HepG2 (cell line): Measurements from ENCODE around the gene CIB2.

Source experiments
- DNMT3B ChIP-seq: conservative IDR thresholded peaks from 2 replicates; pipeline ENCODE4 v1.6.1; 2016; ENCODE audit warnings: missing biosample characterization, control low read depth
- DPF2 ChIP-seq: sonication (generic); formaldehyde crosslinking; IDR thresholded peaks from 2 replicates; pipeline ENCODE4 v1.4.0; 2020; ENCODE audit warnings: mild to moderate bottlenecking, low read depth, missing genetic modification reagents, borderline replicate concordance
- IRX3 ChIP-seq: sonication (generic); formaldehyde crosslinking; IDR thresholded peaks from 2 replicates; pipeline ENCODE4 v1.8.1; 2023; ENCODE audit warnings: mild to moderate bottlenecking, low read depth, missing genetic modification reagents, borderline replicate concordance
- NFIC ChIP-seq: IDR thresholded peaks from 2 replicates; pipeline ENCODE4 v1.6.1; 2012; ENCODE audit warnings: mild to moderate bottlenecking, low read length, inconsistent platforms
- POLR2A ChIP-seq, 2 experiments: IDR thresholded peaks; 2 replicates each; pipeline ENCODE4 v1.6.1; 2011; ENCODE audit warnings: low read depth in 2 of 2, low read length in 2 of 2, mild to moderate bottlenecking in 1 of 2, moderate library complexity in 1 of 2; ENCODE audit not compliant: insufficient read depth in 1 of 2
- RAD21 ChIP-seq: fragments of 450-650 bp; formaldehyde crosslinking; IDR thresholded peaks from 2 replicates; pipeline ENCODE4 v1.5.0; 2020; ENCODE audit warnings: mild to moderate bottlenecking
- RFX5 ChIP-seq: IDR thresholded peaks from 2 replicates; pipeline ENCODE4 v1.6.1; 2011; ENCODE audit warnings: low read depth, low read length, improper control_type of control experiment
- ZMYM3 ChIP-seq: sonication (generic); formaldehyde crosslinking; IDR thresholded peaks from 2 replicates; pipeline ENCODE4 v1.5.1; 2020; ENCODE audit warnings: mild to moderate bottlenecking, missing genetic modification reagents
- ZNF766 ChIP-seq: sonication (generic); formaldehyde crosslinking; IDR thresholded peaks from 2 replicates; pipeline ENCODE4 v1.5.0; 2020; ENCODE audit warnings: missing genetic modification reagents, borderline replicate concordance
- ZSCAN20 ChIP-seq: sonication (generic); formaldehyde crosslinking; IDR thresholded peaks from 2 replicates; pipeline ENCODE4 v1.4.0; 2020; ENCODE audit warnings: missing genetic modification reagents, mild to moderate bottlenecking, borderline replicate concordance
- TF ChIP-seq, protein P1 (sequence below): sonication (generic); formaldehyde crosslinking; IDR thresholded peaks from 2 replicates; pipeline ENCODE4 v1.5.0; 2020; ENCODE audit warnings: mild to moderate bottlenecking, missing genetic modification reagents, moderate library complexity

DNA sequence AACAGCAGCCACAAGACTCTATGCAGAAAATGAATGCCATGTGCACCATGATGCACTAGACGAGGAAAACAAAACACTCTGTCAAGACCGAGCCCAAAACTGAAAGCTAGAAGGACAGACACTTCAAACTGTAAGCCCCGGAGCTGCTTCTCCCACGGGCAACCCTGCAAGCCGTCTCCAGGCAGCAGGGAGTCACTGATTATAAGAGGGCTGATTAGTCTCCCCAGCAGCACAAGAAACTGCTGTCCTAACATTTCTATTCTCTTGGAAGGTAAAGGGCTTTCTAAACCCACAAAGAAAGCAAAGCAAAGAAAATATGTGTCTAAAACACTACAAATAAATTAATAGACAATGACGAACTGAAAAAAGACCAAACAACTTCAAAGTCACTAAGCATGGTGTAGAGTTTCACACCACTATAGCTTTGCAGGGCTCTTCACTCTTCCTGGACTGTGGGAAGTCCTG lies 69.2 kb downstream of the CIB2 start:
- TF ChIP-seq POLR2A (IDR thresholded peaks at IDR 0.05; ENCODE audit: insufficient read depth in 1 of 2, low read depth in 2 of 2, low read length in 2 of 2), result no peak
- no peak for TF ChIP-seq ZNF766
- TF ChIP-seq DNMT3B, result no peak
- TF ChIP-seq NFIC, result no peak
- TF ChIP-seq ZMYM3, result no peak
- TF ChIP-seq ZSCAN20 (CRISPR knock-in tag), result no peak
- no peak for TF ChIP-seq RFX5
- no peak for TF ChIP-seq RAD21 (CRISPR knock-in tag)
- no peak for TF ChIP-seq IRX3 (CRISPR knock-in tag)
- TF ChIP-seq DPF2, result no peak
- TF ChIP-seq, protein P1, sequence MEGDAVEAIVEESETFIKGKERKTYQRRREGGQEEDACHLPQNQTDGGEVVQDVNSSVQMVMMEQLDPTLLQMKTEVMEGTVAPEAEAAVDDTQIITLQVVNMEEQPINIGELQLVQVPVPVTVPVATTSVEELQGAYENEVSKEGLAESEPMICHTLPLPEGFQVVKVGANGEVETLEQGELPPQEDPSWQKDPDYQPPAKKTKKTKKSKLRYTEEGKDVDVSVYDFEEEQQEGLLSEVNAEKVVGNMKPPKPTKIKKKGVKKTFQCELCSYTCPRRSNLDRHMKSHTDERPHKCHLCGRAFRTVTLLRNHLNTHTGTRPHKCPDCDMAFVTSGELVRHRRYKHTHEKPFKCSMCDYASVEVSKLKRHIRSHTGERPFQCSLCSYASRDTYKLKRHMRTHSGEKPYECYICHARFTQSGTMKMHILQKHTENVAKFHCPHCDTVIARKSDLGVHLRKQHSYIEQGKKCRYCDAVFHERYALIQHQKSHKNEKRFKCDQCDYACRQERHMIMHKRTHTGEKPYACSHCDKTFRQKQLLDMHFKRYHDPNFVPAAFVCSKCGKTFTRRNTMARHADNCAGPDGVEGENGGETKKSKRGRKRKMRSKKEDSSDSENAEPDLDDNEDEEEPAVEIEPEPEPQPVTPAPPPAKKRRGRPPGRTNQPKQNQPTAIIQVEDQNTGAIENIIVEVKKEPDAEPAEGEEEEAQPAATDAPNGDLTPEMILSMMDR (CRISPR knock-in tag), result no peak
